GM18868 (cell line): ENCODE data around the gene CTNNBL1.
"Not testable (repeated sequence)": the region's sequence is repeated elsewhere in the genome, so short reads cannot be mapped to it uniquely, and the experiment has no call there.

ENCODE experiments used
- ATAC-seq: cut with Tn5 transposase; IDR thresholded peaks from one replicate; pipeline ENCODE4 v1.9.1; 2021; ENCODE audit warnings: mild to moderate bottlenecking, moderate library complexity; ENCODE audit not compliant: unreplicated experiment

CTNNBL1 gene

GRCh38 chr20:37704955-37705354, 11.1 kb downstream of the CTNNBL1 start:
- no peak for ATAC-seq

GRCh38 chr20:37706298-37706697, 12.5 kb downstream of the CTNNBL1 start:
- ATAC-seq, result no peak

GRCh38 chr20:37711001-37711400, 17.2 kb downstream of the CTNNBL1 start:
- ATAC-seq, result no peak

GRCh38 chr20:37711994-37712964, 18.4 kb downstream of the CTNNBL1 start:
- no peak for ATAC-seq

GRCh38 chr20:37713396-37713795, 19.6 kb downstream of the CTNNBL1 start:
- no peak for ATAC-seq

- no peak for ATAC-seq
Observed at GRCh38 chr20:37714978-37715672, 21.3 kb downstream of the CTNNBL1 start.

- no peak for ATAC-seq
Observed at GRCh38 chr20:37721751-37722150, 27.9 kb downstream of the CTNNBL1 start.

- not testable (repeated sequence) for ATAC-seq
Observed at GRCh38 chr20:37722312-37722711, 28.5 kb downstream of the CTNNBL1 start.

GRCh38 chr20:37723668-37724067, 29.8 kb downstream of the CTNNBL1 start:
- ATAC-seq, result no peak

GRCh38 chr20:37725165-37725564, 31.3 kb downstream of the CTNNBL1 start:
- ATAC-seq, result no peak

- ATAC-seq, result no peak
Observed at GRCh38 chr20:37725855-37726254, 32.0 kb downstream of the CTNNBL1 start.

- no peak for ATAC-seq
Observed at GRCh38 chr20:37726321-37726720, 32.5 kb downstream of the CTNNBL1 start.

- no peak for ATAC-seq
Observed at GRCh38 chr20:37726971-37727956, 33.4 kb downstream of the CTNNBL1 start.

GRCh38 chr20:37727957-37728634, 34.3 kb downstream of the CTNNBL1 start:
- no peak for ATAC-seq

- no peak for ATAC-seq
Observed at GRCh38 chr20:37728635-37728983, 34.8 kb downstream of the CTNNBL1 start.

GRCh38 chr20:37729452-37729851, 35.6 kb downstream of the CTNNBL1 start:
- ATAC-seq, result no peak

- ATAC-seq, result no peak
Observed at GRCh38 chr20:37729909-37730308, 36.1 kb downstream of the CTNNBL1 start.

- no peak for ATAC-seq
Observed at GRCh38 chr20:37733416-37733815, 39.6 kb downstream of the CTNNBL1 start.

GRCh38 chr20:37734228-37734985, 40.6 kb downstream of the CTNNBL1 start:
- ATAC-seq, result no peak

- ATAC-seq, result no peak
Observed at GRCh38 chr20:37735541-37735940, 41.7 kb downstream of the CTNNBL1 start.
